IPS DF 6.9 (cell line): ENCODE results near the gene GOLGA6L7.
"Not testable (repeated sequence)": the region's sequence is repeated elsewhere in the genome, so short reads cannot be mapped to it uniquely, and the experiment has no call there.

Experiments used
- DNase-seq: peaks from one replicate; pipeline ENCODE4 v3.0.0-alpha.2; 2013; ENCODE audit warnings: low read depth, low spot score
- H3K27ac ChIP-seq: one replicate; pipeline ENCODE4 v1.5.1; 2013; ENCODE audit warnings: low read length, control low read depth
- H3K27me3 ChIP-seq: 2 replicates; pipeline ENCODE4 v1.6.1; 2013; ENCODE audit warnings: mild to moderate bottlenecking, low read length; ENCODE audit not compliant: control insufficient read depth, insufficient read depth
- H3K36me3 ChIP-seq: 2 replicates; pipeline ENCODE4 v1.6.1; 2013; ENCODE audit warnings: low read length; ENCODE audit not compliant: control insufficient read depth, insufficient read depth
- H3K4me1 ChIP-seq: 2 replicates; pipeline ENCODE4 v1.6.1; 2013; ENCODE audit warnings: low read length; ENCODE audit not compliant: control insufficient read depth, insufficient read depth
- H3K4me3 ChIP-seq: 2 replicates; pipeline ENCODE4 v1.5.1; 2013; ENCODE audit warnings: mild to moderate bottlenecking, low read length
- H3K9me3 ChIP-seq: 2 replicates; pipeline ENCODE4 v1.6.1; 2013; ENCODE audit warnings: low read length, inconsistent platforms; ENCODE audit not compliant: control insufficient read depth, insufficient read depth
- WGBS: extraction: QIAGEN DNeasy Blood & Tissue Kit; methylation state at CpG from one replicate; pipeline ENCODE4 v1.1.7; 2013; ENCODE audit warnings: mixed read lengths, missing lambda C conversion rate; ENCODE audit not compliant: insufficient read length, insufficient coverage; 5-methylcytosine and 5-hydroxymethylcytosine counted together

Gene GOLGA6L7, protein sequence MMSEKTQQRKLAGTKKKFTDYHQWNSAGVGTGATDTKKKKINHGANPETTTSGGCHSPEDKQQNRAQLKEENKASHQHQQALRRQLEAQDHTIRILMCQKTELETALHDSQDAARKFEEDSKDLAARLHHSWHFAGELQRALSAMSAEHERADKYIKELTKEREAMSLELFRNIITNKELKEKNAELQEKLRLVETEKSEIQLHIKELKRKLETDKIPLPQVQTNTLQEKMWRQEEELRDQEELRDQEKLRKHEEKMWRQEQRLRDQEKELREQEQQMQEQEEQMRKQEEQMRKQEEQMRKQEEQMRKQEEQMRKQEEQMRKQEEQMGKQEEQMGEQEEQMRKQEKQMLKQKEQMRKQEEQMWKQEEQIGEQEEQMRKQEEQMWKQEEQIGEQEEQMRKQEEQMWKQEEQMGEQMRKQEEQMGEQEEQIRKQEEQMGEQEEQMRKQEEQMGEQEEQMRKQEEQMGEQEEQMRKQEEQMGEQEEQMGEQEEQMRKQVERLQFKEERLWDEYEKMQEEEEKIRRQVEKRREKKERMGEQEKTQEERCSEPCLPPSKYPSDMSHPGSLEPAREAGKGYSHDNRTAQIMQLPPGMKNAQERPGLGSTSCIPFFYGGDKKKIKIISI

GRCh38 chr15:28848521-28848920 lies at the start of gene GOLGA6L7:
GOLGA6L7 (minus strand) TSS chr15:28848644; CDS start chr15:28848549, 95 bp downstream.
- not testable (repeated sequence) for H3K27me3 ChIP-seq, DNase-seq, H3K9me3 ChIP-seq, H3K4me3 ChIP-seq, H3K27ac ChIP-seq, H3K36me3 ChIP-seq, H3K4me1 ChIP-seq
- WGBS = 100% methylated on average over 1 of the region's 13 CpGs

GRCh38 chr15:28897861-28898585 lies 49.6 kb upstream of the GOLGA6L7 start:
- WGBS = no CpG with 5 or more reads among the region's 13 CpGs
- DNase-seq = no peak
- H3K27me3 ChIP-seq = no peaks in the 10 kb centered on the region
- H3K9me3 ChIP-seq = no peaks in the 10 kb centered on the region
- H3K4me3 ChIP-seq = no peak overlapping the region
- H3K36me3 ChIP-seq = no peaks in the 10 kb centered on the region
- no peaks in the 10 kb centered on the region for H3K4me1 ChIP-seq
- H3K27ac ChIP-seq = no peak overlapping the region

- no CpG with 5 or more reads among the region's 4 CpGs for WGBS
- Histone ChIP-seq H3K9me3 (no peaks in the 10 kb centered on the region), H3K4me3 (no peak overlapping the region), H3K27me3 (no peaks in the 10 kb centered on the region), H3K4me1 (no peaks in the 10 kb centered on the region), H3K36me3 (no peaks in the 10 kb centered on the region), H3K27ac (no peak overlapping the region)
- DNase-seq = no peak
Measured at GRCh38 chr15:28896951-28897350, 48.5 kb upstream of the GOLGA6L7 start.

- no peak for DNase-seq
- H3K27me3 ChIP-seq = no peaks in the 10 kb centered on the region
- no peaks in the 10 kb centered on the region for H3K9me3 ChIP-seq
- no peak overlapping the region for H3K27ac ChIP-seq
- no peaks in the 10 kb centered on the region for H3K36me3 ChIP-seq
- H3K4me3 ChIP-seq = no peak overlapping the region
- WGBS = no CpG with 5 or more reads among the region's 6 CpGs
- no peaks in the 10 kb centered on the region for H3K4me1 ChIP-seq
Measured at GRCh38 chr15:28895566-28895965, 47.1 kb upstream of the GOLGA6L7 start.

DNA sequence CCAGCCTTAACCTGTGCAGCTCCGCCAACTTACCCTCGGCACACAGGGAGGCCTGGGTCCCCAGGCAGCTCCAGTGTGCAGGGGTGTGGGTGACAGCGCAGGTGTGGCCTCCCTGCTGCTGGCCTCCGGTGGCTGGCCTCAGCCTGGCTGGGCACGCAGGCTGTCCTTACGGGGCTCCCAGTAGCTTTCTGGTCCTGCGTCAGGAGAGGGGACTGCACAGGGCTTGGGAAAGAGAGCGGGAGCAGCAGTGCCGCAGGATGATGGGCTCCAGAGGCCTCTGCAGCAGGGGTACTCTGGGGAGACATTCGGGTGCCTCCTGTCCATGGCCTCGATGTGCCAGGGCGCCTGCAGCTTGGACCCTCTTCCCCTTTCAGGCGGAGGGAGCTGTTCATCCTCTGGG lies 46.7 kb upstream of the GOLGA6L7 start:
- Histone ChIP-seq H3K27ac (no peak overlapping the region), H3K4me3 (no peak overlapping the region), H3K36me3 (no peaks in the 10 kb centered on the region), H3K9me3 (no peaks in the 10 kb centered on the region), H3K27me3 (no peaks in the 10 kb centered on the region), H3K4me1 (no peaks in the 10 kb centered on the region)
- no peak for DNase-seq
- no CpG with 5 or more reads among the region's 13 CpGs for WGBS

DNA sequence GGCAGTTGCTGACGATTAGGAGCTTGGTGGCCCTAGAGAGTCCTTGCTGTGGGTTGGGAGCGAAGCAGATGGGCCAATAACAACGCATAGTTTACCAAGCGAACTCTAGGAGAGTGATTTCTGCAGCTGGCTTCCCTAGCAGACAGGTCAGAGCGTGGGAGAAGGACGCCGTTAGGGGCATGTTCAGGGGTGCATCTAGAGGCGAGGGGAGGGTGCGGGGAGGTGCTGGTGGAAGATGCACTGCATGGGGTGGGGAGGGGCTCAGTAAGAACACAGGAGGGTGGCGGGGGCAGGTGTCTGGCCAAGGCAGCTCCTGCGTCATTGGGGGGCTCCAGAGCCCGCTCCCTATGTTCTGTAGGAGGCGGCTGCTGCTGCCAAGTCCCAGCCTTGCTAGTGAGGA lies 46.2 kb upstream of the GOLGA6L7 start:
- DNase-seq = no peak
- WGBS = no CpG with 5 or more reads among the region's 13 CpGs

DNA sequence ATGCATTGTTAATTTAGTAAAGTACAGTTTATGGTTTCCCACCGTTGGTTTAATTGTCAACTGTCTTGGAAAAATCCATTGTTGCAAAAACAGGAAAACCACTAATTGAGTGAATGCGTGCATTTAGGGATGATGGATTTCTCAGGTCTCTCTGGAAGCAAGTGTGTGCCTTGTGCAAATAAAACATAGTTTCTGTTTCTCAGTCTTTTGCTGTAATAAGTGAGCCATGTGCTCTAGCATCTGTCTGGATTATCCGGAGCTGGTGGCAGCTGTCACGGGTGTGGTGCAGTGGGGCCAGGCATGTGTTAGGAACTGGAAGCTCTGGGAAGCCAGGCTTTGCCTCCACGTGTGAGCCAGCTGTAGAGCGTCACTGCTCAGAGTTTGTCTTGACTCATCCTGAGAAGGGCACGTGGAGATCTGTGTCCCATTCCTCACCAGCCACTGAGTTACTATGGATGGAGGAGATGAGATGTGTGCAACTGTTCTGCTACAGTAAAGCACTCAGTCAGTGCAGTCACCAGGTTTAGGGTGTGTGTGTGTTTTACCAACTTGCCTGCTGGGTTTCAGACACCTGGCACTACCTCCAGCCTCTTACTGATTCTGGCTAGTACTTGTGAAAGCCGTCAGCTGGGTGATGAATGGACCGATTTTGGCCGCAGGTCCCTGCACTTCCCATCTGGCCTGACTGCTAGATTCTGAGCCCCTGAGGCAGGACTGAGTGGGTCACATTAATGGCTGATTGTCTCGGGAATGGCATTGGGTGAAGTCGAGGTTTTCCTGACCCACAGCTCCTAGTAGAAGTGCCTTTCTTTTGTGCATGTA lies 44.6 kb upstream of the GOLGA6L7 start:
- no peak for DNase-seq
- H3K4me3 ChIP-seq = no peak overlapping the region

More for the DNA sequence above, 46.2 kb upstream of the GOLGA6L7 start:
- Histone ChIP-seq H3K4me1 (no peaks in the 10 kb centered on the region), H3K4me3 (no peak overlapping the region), H3K9me3 (no peaks in the 10 kb centered on the region), H3K36me3 (no peaks in the 10 kb centered on the region), H3K27me3 (no peaks in the 10 kb centered on the region), H3K27ac (no peak overlapping the region)

GRCh38 chr15:28891588-28891987 lies 43.1 kb upstream of the GOLGA6L7 start:
- peaks cover 2% of the 10 kb centered on the region; the same call in 1 of the 2 replicates for H3K4me1 ChIP-seq
- peaks cover 5% of the 10 kb centered on the region; the same call in 1 of the 2 replicates for H3K27me3 ChIP-seq
- no peak overlapping the region for H3K27ac ChIP-seq

More for the DNA sequence above, 44.6 kb upstream of the GOLGA6L7 start:
- Histone ChIP-seq H3K27me3 (no peaks in the 10 kb centered on the region), H3K4me1 (no peaks in the 10 kb centered on the region), H3K36me3 (no peaks in the 10 kb centered on the region), H3K27ac (no peak overlapping the region), H3K9me3 (no peaks in the 10 kb centered on the region)
- whole genome bisulfite sequencing = no CpG with 5 or more reads among the region's 12 CpGs

DNA sequence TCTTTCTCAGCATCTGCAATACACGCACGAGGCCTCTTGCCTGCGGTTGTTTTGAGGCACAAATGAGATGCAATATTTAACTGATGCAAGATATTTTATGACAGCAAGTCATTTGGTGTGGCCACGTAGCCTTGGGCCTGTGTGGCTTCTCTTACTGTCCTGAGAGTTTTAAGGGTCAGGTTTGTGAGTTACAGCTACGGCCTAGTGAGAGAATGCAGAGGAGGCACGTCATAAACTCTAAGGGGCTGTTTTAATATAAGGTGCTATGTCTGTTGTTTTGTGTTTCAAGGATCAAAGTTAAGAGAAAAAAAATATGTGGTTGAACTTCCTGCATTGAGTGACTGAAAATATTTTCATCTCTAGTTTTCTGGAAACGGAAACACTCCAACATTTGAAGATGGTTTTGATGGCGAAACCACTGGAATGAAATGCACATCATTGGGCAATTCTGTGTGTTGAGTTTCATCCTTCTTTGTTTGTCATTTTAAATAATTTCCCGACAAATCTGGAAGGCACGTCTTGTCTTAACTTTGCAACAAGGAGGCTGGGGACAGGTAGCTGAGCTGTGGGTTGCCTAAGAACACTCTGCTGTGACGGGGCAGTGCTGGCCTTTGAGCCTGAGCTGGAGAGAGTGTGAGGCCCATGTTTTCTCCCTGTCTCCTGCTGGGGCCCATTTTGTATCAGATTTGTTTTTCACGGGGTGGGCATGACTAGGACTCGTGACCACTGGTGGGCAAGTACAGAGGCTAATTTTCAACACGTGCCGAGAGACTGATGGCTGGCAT lies 42.5 kb upstream of the GOLGA6L7 start:
- no peak overlapping the region for H3K27ac ChIP-seq
- WGBS = no CpG with 5 or more reads among the region's 15 CpGs
- peaks cover 5% of the 10 kb centered on the region; the same call in 1 of the 2 replicates for H3K27me3 ChIP-seq
- no peak for DNase-seq
- peaks cover 2% of the 10 kb centered on the region; the same call in 1 of the 2 replicates for H3K4me1 ChIP-seq
- H3K36me3 ChIP-seq = no peaks in the 10 kb centered on the region
- no peak overlapping the region for H3K4me3 ChIP-seq
- no peaks in the 10 kb centered on the region for H3K9me3 ChIP-seq

More at GRCh38 chr15:28891588-28891987, 43.1 kb upstream of the GOLGA6L7 start:
- no peaks in the 10 kb centered on the region for H3K36me3 ChIP-seq
- H3K4me3 ChIP-seq = no peak overlapping the region
- H3K9me3 ChIP-seq = no peaks in the 10 kb centered on the region
- WGBS = no CpG with 5 or more reads among the region's 6 CpGs
- DNase-seq = no peak
